ENCODE data around the gene SMIM35. TPM values are rescaled to one million over a fixed set of nuclear protein-coding genes. Genes with fewer than 3 reads are reported as not detected.

SMIM35 gene
- total and polyA plus RNA-seq, 2 donors, result 0.05 to 0.09 TPM

GRCh38 chr11:118111019-118111743, 24.4 kb upstream of the SMIM35 start:
- no peaks in the 10 kb centered on the region for H3K9me3 ChIP-seq (ENCODE audit: control insufficient read depth in 2 of 2, insufficient read depth in 1 of 2, low read length in 1 of 2)
- DNase-seq (ENCODE audit: low read depth in 6 of 9, low spot score in 9 of 9), result no peak
- no peaks in the 10 kb centered on the region for H3K36me3 ChIP-seq (ENCODE audit: control insufficient read depth in 2 of 2, insufficient read depth in 2 of 2, low read length in 1 of 2)
- no peak overlapping the region for H3K4me3 ChIP-seq (ENCODE audit: low read length in 2 of 2)
- H3K4me1 ChIP-seq (ENCODE audit: control insufficient read depth in 2 of 2, insufficient read depth in 2 of 2, low read length in 2 of 2), result no peaks in the 10 kb centered on the region
- no peak overlapping the region for H3K27ac ChIP-seq (ENCODE audit: low read depth in 1 of 2, low read length in 1 of 2)
- WGBS, result 92% methylated on average over 8 of the region's 8 CpGs
- no peaks in the 10 kb centered on the region for H3K27me3 ChIP-seq (ENCODE audit: control insufficient read depth in 2 of 2, insufficient read depth in 1 of 2, low read length in 1 of 2)

- Histone ChIP-seq H3K27me3 (ENCODE audit: control insufficient read depth in 2 of 2, insufficient read depth in 1 of 2, low read length in 1 of 2) (no peaks in the 10 kb centered on the region), H3K4me1 (ENCODE audit: control insufficient read depth in 2 of 2, insufficient read depth in 2 of 2, low read length in 2 of 2) (no peaks in the 10 kb centered on the region), H3K36me3 (ENCODE audit: control insufficient read depth in 2 of 2, insufficient read depth in 2 of 2, low read length in 1 of 2) (no peaks in the 10 kb centered on the region), H3K9me3 (ENCODE audit: control insufficient read depth in 2 of 2, insufficient read depth in 1 of 2, low read length in 1 of 2) (no peaks in the 10 kb centered on the region), H3K4me3 (ENCODE audit: low read length in 2 of 2) (no peak overlapping the region), H3K27ac (ENCODE audit: low read depth in 1 of 2, low read length in 1 of 2) (no peak overlapping the region)
- 97% methylated on average over 2 of the region's 2 CpGs for WGBS
- no peak for DNase-seq (ENCODE audit: low read depth in 6 of 9, low spot score in 9 of 9)
Measured at GRCh38 chr11:118109231-118109630, 22.5 kb upstream of the SMIM35 start.

GRCh38 chr11:118108513-118108912, 21.8 kb upstream of the SMIM35 start:
- no peak for DNase-seq (ENCODE audit: low read depth in 6 of 9, low spot score in 9 of 9)
- H3K4me1 ChIP-seq (ENCODE audit: control insufficient read depth in 2 of 2, insufficient read depth in 2 of 2, low read length in 2 of 2), result no peaks in the 10 kb centered on the region
- WGBS, result 94% methylated on average over 5 of the region's 5 CpGs
- no peak overlapping the region for H3K4me3 ChIP-seq (ENCODE audit: low read length in 2 of 2)
- H3K27me3 ChIP-seq (ENCODE audit: control insufficient read depth in 2 of 2, insufficient read depth in 1 of 2, low read length in 1 of 2), result no peaks in the 10 kb centered on the region
- no peak overlapping the region for H3K27ac ChIP-seq (ENCODE audit: low read depth in 1 of 2, low read length in 1 of 2)
- no peaks in the 10 kb centered on the region for H3K36me3 ChIP-seq (ENCODE audit: control insufficient read depth in 2 of 2, insufficient read depth in 2 of 2, low read length in 1 of 2)
- no peaks in the 10 kb centered on the region for H3K9me3 ChIP-seq (ENCODE audit: control insufficient read depth in 2 of 2, insufficient read depth in 1 of 2, low read length in 1 of 2)

GRCh38 chr11:118106789-118107335, 20.1 kb upstream of the SMIM35 start:
- 87% methylated on average over 2 of the region's 2 CpGs for WGBS
- no peak for DNase-seq (ENCODE audit: low read depth in 6 of 9, low spot score in 9 of 9)

GRCh38 chr11:118105657-118106305, 19.0 kb upstream of the SMIM35 start:
- Histone ChIP-seq H3K27ac (ENCODE audit: low read depth in 1 of 2, low read length in 1 of 2) (no peak overlapping the region), H3K9me3 (ENCODE audit: control insufficient read depth in 2 of 2, insufficient read depth in 1 of 2, low read length in 1 of 2) (no peaks in the 10 kb centered on the region), H3K36me3 (ENCODE audit: control insufficient read depth in 2 of 2, insufficient read depth in 2 of 2, low read length in 1 of 2) (no peaks in the 10 kb centered on the region), H3K4me3 (ENCODE audit: low read length in 2 of 2) (no peak overlapping the region), H3K4me1 (ENCODE audit: control insufficient read depth in 2 of 2, insufficient read depth in 2 of 2, low read length in 2 of 2) (no peaks in the 10 kb centered on the region), H3K27me3 (ENCODE audit: control insufficient read depth in 2 of 2, insufficient read depth in 1 of 2, low read length in 1 of 2) (no peaks in the 10 kb centered on the region)
- WGBS, result 89% methylated on average over 4 of the region's 4 CpGs
- DNase-seq (ENCODE audit: low read depth in 6 of 9, low spot score in 9 of 9), result no peak

More at GRCh38 chr11:118106789-118107335, 20.1 kb upstream of the SMIM35 start:
- Histone ChIP-seq H3K27ac (ENCODE audit: low read depth in 1 of 2, low read length in 1 of 2) (no peak overlapping the region), H3K36me3 (ENCODE audit: control insufficient read depth in 2 of 2, insufficient read depth in 2 of 2, low read length in 1 of 2) (no peaks in the 10 kb centered on the region), H3K9me3 (ENCODE audit: control insufficient read depth in 2 of 2, insufficient read depth in 1 of 2, low read length in 1 of 2) (no peaks in the 10 kb centered on the region), H3K4me3 (ENCODE audit: low read length in 2 of 2) (no peak overlapping the region), H3K27me3 (ENCODE audit: control insufficient read depth in 2 of 2, insufficient read depth in 1 of 2, low read length in 1 of 2) (no peaks in the 10 kb centered on the region), H3K4me1 (ENCODE audit: control insufficient read depth in 2 of 2, insufficient read depth in 2 of 2, low read length in 2 of 2) (no peaks in the 10 kb centered on the region)

GRCh38 chr11:118104491-118104890, 17.7 kb upstream of the SMIM35 start:
- H3K36me3 ChIP-seq (ENCODE audit: control insufficient read depth in 2 of 2, insufficient read depth in 2 of 2, low read length in 1 of 2), result no peaks in the 10 kb centered on the region
- 98% methylated on average over 6 of the region's 6 CpGs for WGBS
- H3K27me3 ChIP-seq (ENCODE audit: control insufficient read depth in 2 of 2, insufficient read depth in 1 of 2, low read length in 1 of 2), result no peaks in the 10 kb centered on the region
- H3K9me3 ChIP-seq (ENCODE audit: control insufficient read depth in 2 of 2, insufficient read depth in 1 of 2, low read length in 1 of 2), result no peaks in the 10 kb centered on the region
- H3K4me1 ChIP-seq (ENCODE audit: control insufficient read depth in 2 of 2, insufficient read depth in 2 of 2, low read length in 2 of 2), result no peaks in the 10 kb centered on the region
- H3K4me3 ChIP-seq (ENCODE audit: low read length in 2 of 2), result no peak overlapping the region
- no peak overlapping the region for H3K27ac ChIP-seq (ENCODE audit: low read depth in 1 of 2, low read length in 1 of 2)
- DNase-seq (ENCODE audit: low read depth in 6 of 9, low spot score in 9 of 9), result no peak

GRCh38 chr11:118102721-118103261, 16.0 kb upstream of the SMIM35 start:
- Histone ChIP-seq H3K27me3 (ENCODE audit: control insufficient read depth in 2 of 2, insufficient read depth in 1 of 2, low read length in 1 of 2) (no peaks in the 10 kb centered on the region), H3K4me3 (ENCODE audit: low read length in 2 of 2) (no peak overlapping the region), H3K4me1 (ENCODE audit: control insufficient read depth in 2 of 2, insufficient read depth in 2 of 2, low read length in 2 of 2) (no peaks in the 10 kb centered on the region), H3K9me3 (ENCODE audit: control insufficient read depth in 2 of 2, insufficient read depth in 1 of 2, low read length in 1 of 2) (no peaks in the 10 kb centered on the region), H3K27ac (ENCODE audit: low read depth in 1 of 2, low read length in 1 of 2) (no peak overlapping the region), H3K36me3 (ENCODE audit: control insufficient read depth in 2 of 2, insufficient read depth in 2 of 2, low read length in 1 of 2) (no peaks in the 10 kb centered on the region)
- DNase-seq (ENCODE audit: low read depth in 6 of 9, low spot score in 9 of 9), result no peak
- WGBS, result 91% methylated on average over 13 of the region's 13 CpGs

GRCh38 chr11:118100691-118101232, 14.0 kb upstream of the SMIM35 start:
- Histone ChIP-seq H3K9me3 (ENCODE audit: control insufficient read depth in 2 of 2, insufficient read depth in 1 of 2, low read length in 1 of 2) (no peaks in the 10 kb centered on the region), H3K4me3 (ENCODE audit: low read length in 2 of 2) (no peak overlapping the region), H3K27me3 (ENCODE audit: control insufficient read depth in 2 of 2, insufficient read depth in 1 of 2, low read length in 1 of 2) (no peaks in the 10 kb centered on the region), H3K36me3 (ENCODE audit: control insufficient read depth in 2 of 2, insufficient read depth in 2 of 2, low read length in 1 of 2) (no peaks in the 10 kb centered on the region), H3K27ac (ENCODE audit: low read depth in 1 of 2, low read length in 1 of 2) (no peak overlapping the region), H3K4me1 (ENCODE audit: control insufficient read depth in 2 of 2, insufficient read depth in 2 of 2, low read length in 2 of 2) (no peaks in the 10 kb centered on the region)
- WGBS, result 94% methylated on average over 3 of the region's 3 CpGs
- no peak for DNase-seq (ENCODE audit: low read depth in 6 of 9, low spot score in 9 of 9)
